Lower leg skin (tissue), 3 donors: ENCODE measurements around the gene OGDHL.

Experiments
- POLR2A ChIP-seq, 2 donors: fragments of 450-650 bp; IDR thresholded peaks; one replicate each; pipeline ENCODE4 v1.6.1; 2016 to 2017; ENCODE audit warnings: antibody characterized with exemption in 2 of 2, mild to moderate bottlenecking in 1 of 2, moderate library complexity in 1 of 2
- TF ChIP-seq, protein P1 (sequence below), 3 donors: fragments of 450-650 bp; IDR thresholded peaks; one replicate each; pipeline ENCODE4 v1.5.1; 2016; ENCODE audit warnings: antibody characterized with exemption in 3 of 3, mild to moderate bottlenecking in 3 of 3, moderate library complexity in 2 of 3

DNA sequence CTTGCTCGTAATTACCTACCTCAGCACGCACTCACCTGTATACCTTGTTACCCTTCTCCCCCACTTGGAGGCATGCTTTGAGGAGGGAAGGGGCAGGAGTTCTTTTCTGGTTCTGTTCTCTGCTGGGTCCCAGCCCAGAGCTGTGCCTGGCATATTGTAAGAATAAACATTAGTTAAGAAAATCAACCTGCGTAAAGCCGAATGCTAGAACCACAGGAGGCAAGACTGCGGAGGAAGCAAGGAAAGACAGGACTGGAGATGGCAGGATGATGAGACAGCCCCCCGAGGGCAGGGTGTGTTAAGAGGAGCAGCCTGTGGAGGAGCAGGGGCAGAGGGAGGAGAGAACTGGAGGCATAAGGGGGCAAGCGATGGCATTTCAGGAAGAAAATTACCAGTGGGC lies 73.2 kb downstream of the OGDHL start:
- TF ChIP-seq, protein P1, sequence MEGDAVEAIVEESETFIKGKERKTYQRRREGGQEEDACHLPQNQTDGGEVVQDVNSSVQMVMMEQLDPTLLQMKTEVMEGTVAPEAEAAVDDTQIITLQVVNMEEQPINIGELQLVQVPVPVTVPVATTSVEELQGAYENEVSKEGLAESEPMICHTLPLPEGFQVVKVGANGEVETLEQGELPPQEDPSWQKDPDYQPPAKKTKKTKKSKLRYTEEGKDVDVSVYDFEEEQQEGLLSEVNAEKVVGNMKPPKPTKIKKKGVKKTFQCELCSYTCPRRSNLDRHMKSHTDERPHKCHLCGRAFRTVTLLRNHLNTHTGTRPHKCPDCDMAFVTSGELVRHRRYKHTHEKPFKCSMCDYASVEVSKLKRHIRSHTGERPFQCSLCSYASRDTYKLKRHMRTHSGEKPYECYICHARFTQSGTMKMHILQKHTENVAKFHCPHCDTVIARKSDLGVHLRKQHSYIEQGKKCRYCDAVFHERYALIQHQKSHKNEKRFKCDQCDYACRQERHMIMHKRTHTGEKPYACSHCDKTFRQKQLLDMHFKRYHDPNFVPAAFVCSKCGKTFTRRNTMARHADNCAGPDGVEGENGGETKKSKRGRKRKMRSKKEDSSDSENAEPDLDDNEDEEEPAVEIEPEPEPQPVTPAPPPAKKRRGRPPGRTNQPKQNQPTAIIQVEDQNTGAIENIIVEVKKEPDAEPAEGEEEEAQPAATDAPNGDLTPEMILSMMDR (IDR thresholded peaks at IDR 0.05) = no peak
- TF ChIP-seq POLR2A (IDR thresholded peaks at IDR 0.05) = no peak
